Measurements from ENCODE around the gene BRIX1.

DNA sequence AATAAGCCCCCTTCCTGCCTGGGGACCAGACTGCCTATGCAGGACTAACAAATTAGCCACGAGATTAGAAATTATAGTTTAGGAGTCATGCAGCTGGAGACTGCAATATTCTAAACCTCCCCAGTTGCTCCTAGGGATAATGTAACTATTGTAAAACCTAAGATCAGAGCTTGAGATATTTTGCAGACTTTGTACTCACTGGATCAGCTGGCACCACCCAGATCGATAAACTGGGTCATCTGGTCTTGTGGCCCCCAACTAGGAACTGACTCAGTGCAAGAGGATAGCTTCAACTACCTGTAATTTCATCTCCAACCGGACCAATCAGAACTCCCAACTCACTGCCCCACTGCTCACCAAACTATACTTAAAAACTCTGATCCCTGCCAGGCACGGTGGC is 52.0 kb downstream of the BRIX1 start:
- TF ChIP-seq POLR2A (IDR thresholded peaks at IDR 0.05) = no peak
- TF ChIP-seq, protein P1, sequence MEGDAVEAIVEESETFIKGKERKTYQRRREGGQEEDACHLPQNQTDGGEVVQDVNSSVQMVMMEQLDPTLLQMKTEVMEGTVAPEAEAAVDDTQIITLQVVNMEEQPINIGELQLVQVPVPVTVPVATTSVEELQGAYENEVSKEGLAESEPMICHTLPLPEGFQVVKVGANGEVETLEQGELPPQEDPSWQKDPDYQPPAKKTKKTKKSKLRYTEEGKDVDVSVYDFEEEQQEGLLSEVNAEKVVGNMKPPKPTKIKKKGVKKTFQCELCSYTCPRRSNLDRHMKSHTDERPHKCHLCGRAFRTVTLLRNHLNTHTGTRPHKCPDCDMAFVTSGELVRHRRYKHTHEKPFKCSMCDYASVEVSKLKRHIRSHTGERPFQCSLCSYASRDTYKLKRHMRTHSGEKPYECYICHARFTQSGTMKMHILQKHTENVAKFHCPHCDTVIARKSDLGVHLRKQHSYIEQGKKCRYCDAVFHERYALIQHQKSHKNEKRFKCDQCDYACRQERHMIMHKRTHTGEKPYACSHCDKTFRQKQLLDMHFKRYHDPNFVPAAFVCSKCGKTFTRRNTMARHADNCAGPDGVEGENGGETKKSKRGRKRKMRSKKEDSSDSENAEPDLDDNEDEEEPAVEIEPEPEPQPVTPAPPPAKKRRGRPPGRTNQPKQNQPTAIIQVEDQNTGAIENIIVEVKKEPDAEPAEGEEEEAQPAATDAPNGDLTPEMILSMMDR (IDR thresholded peaks at IDR 0.05 in 8 of 11, conservative IDR thresholded peaks at IDR 0.05 in 3 of 11) = no peak
- no peak for TF ChIP-seq POLR2AphosphoS5 (IDR thresholded peaks at IDR 0.05)
